GM21360 (cell line): ENCODE measurements around the gene GBX1.

Experiments used
- ATAC-seq: cut with Tn5 transposase; IDR thresholded peaks from one replicate; pipeline ENCODE4 v1.9.1; 2021; ENCODE audit warnings: mild to moderate bottlenecking, moderate library complexity; ENCODE audit not compliant: unreplicated experiment

GBX1 gene

DNA sequence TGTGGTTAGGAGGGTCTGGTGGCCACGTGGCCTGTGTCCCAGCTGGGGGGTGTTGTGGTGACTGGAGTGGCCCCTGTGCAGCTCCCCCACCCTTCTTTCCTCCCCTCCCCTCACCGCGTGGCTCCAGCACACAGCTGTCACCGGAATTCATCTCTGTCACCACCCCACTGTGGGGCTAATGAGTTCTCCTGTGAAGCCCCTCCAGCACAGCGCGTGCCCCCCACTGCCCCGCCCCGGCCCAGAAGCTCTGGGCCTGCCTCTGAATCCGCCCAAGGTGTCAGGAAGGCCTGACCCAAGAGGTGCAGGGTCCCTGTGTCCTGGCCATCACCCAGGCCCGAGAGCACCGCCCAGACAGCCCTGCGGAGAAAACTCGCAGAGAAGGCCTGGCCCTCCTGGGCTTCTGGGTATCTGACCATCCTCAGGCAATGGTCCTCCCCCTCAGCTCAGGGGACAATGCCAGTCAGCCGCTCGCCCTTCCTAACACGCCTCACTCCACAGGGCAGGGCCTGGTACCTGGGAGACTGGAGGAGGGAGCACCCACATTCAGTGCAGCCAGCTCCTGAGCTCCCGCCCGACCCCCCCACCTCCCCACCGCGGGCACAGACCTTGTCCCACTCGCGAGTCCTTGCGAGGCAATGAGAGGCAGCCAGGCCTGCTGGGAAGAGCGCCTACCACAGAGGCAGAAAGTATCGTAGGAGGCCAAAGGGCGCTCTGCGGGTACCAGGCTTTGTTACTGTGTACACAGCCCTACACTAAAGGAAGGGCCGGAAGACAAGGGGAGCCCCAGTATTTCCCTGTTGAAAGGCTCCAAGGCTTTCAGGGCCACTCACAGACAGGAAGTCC lies 38.2 kb downstream of the GBX1 start:
- ATAC-seq = no peak

DNA sequence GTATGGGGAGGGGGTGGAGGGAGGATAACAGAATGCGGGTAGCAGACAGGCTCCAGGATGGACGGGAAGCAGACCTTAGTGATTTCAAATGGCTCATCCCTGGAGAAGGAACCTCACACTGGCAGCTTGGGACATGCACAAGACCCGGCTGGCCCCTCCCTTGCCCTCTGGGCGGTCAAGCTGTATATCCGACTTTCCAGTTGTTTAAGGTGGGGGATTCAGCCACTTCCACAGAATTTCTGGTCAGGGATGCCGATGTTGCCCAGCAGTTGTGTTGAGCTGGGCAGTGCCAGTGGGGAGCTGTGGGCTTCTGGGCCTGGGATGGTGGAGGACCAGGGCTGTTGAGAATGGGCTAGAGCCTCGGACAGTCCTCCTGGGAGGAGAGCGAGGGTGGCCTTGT lies 38.8 kb downstream of the GBX1 start:
- no peak for ATAC-seq

DNA sequence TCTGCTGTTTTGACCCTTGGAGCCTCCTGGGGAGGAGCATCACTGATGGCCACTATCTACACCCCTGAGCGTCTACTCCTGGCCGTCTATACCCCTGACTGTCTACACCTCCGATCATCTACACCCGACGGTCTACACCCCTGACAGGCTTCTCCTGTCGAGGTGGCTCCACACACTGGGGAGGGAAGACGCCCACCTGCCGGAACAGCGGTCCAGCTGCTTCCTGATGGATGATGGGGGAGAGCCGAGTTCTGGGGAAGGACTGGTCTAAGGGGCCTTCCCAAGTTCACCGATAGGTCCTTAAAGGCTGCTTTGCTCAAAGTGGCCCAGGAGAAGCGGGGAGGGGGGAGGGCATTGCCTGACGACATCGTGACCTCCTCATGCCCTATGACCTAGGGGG lies 39.4 kb downstream of the GBX1 start:
- no peak for ATAC-seq

DNA sequence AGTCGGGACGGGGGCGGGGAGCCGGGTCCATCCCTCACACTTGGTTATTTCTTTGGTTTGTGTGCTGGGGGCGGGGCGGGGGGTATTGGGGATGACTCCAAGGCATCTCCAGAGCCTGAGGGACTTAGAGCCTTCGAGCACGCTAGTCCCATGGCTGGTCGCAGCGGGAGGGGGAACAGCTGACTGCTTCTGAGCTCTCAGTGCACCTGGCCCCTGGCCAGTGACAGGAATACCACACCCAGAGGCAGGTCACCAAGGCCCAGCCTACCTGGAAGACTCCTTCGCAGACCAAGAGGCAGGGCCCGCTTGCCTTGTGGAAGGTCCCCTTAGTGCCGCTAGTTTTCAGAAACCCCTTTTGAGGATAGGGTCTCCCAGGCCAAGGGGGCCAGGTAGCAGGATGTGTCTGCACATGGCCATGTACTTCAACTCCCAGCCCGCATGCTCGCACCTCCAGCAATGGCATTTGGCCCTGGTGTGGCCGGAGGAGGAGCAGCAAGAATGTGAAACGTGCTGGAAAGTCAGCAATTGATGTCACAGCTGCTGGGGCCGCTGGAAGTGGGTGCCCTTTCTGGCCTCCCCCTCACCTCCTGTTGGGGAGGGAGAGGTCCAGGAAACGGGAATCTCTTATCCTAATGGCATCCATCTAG lies 40.9 kb downstream of the GBX1 start:
- ATAC-seq = no peak

DNA sequence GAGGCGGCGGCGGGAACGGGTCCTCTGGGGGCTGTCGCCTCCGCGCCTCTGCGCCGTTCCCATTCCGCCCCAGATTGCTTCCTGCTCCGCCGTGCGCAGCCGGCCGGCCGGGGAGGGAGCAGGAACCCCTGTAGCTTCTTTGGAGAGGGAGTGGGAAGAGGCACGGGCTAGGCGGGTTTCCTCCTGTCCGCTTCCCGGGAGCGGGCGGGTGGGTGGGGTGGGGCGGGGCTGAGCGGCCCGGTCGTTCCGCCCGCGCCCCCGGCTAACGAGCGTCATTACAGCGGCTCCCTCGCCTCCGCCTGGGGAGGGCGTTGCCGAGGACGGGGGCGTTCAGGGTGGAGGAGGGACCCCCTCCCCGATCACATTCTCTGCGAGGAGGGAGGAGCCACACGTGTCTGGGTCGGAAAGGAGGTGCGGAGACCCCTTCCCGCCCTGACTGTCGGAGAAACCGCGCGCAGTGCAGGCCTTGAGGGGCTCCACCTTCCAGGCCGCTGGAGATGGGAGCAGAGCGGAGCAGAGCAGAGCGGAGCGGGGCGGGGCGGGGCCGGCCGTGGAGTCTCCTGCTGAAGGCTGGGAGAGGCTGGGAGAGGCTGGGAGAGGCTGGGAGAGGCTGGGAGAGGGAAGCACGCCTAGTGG lies 41.5 kb downstream of the GBX1 start:
- ATAC-seq = no peak

DNA sequence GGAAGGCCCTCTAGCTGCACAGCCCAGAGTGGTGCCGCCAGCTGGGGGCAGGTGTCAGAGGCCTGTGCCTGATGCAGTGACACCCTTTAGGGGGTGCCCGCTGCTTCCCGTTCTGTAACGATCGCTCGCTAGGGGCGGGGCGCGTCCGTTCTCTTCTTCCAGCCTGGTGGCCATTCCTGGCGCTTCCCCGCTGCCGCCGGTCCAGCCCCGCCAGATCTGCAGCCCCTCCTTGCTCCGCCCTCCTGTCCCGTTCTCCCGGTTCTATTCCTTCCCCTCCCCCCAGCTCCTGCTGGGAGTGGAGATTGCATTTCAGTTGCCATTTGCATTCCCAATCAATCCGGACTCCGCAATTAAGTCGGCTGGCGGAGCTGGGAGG lies 42.0 kb downstream of the GBX1 start:
- ATAC-seq = no peak

DNA sequence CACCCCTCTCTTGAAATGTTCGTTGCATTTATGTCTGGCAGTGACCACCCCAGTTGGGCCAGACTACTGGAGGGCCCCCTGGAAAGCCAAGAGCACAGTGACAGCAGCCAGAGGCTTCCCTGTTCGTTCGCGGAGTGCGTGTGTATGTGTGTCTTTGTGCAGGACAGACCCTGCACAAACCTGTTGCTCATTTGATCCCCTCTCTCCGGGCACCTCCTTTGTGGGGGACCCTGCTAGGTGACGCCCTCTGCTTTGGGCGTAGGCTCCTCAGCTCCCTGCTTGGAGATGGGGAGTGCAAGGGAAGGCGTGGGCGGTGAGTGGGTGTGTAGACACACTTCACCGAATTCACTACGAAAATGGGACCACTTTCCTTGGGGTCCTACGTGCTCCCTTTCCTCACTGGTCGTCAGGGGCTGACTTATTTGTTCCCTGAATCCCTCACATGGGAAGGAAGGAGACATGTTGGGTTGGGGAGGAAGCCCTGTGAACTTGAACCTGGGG lies 42.5 kb downstream of the GBX1 start:
- no peak for ATAC-seq

DNA sequence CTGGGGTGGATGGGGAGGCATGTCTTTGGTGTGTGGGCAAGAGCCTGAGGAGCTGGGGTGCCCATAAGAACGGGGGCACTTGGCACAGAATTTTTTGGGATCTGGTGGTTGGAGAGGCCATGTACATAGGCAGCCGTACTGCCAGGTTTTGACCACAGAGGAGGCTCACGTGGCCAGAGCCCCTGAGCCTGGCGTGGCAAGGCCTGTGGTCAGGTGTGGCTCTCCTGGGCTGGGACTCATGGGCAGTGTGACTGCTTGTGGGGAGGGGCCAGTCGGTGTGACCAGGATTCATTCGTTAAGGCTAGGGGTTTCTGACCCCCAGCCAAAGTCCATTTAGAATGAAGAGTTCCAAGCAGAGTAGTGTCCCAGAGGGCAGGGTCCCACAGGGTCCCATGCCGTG lies 43.0 kb downstream of the GBX1 start:
- no peak for ATAC-seq

DNA sequence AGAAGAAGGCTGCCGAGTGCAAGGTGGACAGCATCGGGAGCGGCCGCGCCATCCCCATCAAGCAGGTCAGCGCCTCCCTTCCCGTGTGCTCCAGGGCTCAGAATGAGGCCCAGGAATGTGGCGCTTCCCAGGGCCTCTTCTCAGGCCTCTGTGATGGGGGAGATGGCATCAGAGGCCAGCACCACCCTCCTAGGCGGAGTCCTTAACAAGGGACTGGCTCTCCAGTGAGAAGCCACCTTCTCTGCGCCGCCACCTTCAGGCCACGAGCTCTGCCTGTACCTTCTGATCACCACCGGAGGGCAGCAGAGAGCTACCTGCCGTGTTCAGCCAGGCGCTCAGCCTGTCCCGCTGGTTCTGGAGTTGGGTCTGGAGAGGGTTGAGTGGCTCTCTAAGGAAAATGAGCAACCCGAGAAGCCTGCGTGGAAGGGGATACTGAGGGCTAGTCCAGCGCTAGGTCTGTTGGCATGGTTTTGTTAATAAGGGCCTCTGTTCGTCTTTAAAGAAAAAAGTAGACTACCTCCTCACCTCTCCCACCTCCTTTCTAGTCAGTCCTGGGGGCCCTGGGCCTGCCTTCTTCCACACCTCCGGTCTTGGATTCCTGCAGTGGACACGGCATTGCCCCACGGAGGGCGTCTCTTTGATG lies 43.6 kb downstream of the GBX1 start:
- no peak for ATAC-seq

DNA sequence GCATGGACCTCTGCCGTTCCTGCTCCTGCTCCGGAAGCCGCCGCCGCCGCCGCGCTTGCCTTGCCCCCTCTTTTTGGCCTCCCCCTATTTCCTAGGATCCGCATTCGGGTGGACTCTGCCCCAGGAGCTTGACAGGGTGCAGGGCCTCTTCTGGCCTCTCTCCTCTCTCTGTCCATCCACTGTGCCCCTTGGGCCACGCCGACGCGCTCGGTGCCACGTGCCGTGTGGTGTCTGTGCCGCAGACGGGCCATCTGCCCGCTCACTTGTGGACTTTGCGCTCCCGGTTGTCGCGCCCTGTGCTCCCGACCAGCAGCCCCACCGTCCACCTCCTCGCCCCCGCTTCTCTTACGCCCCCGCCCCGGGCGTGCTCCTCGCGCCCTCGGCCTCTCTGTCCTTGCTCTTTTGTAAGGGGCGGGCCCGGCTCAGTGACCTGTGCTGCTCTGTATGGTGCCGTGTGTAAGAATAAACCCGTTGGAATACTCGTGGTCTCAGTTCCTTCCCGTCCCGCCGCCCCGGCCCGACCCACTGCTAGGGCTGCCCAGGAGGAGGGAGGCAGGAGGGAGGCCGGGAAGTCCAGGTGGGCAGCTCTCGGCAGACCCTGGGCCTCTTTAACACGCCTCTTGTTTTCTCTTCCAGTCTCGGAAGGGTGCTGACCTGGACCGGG lies 44.2 kb downstream of the GBX1 start:
- ATAC-seq = no peak

DNA sequence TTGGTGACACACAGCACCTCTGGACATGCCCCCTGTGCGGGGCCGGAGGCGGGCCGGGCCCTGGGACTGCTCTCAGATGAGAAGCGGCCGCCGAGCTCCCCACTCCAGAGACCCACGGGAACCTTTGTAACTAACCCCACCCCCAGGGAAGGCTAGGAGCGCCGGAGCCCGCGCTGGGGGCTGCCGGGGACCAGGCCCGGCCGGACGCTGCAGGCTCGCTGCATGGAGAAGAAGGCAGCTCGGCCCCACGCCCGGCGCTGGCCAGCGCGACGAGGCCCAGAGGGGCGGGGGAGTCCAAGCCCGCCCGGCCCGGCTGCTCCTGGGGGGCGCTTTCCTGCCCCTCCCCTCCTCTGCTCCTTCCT lies 44.7 kb downstream of the GBX1 start:
- ATAC-seq = no peak

DNA sequence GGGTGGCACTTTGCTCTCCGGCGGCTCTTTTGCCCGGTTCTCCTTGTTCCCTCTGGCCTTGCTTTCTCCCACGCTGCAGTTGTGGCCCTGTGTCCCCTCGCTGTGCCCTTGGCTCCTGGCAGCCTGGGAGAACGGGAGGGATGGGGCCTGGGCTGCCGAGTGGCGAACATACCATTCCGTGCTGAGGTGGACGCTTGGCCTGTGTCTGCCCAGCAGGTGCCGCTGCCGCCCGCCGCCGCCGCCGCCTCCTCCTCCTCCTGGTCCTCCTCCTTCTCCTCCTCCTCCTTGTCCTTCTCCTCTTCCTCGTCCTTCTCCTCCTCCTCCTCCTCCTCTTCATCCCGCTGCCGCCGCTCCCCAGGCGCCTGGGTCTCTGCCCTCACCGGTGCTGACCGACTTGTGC lies 45.2 kb downstream of the GBX1 start:
- ATAC-seq = no peak

DNA sequence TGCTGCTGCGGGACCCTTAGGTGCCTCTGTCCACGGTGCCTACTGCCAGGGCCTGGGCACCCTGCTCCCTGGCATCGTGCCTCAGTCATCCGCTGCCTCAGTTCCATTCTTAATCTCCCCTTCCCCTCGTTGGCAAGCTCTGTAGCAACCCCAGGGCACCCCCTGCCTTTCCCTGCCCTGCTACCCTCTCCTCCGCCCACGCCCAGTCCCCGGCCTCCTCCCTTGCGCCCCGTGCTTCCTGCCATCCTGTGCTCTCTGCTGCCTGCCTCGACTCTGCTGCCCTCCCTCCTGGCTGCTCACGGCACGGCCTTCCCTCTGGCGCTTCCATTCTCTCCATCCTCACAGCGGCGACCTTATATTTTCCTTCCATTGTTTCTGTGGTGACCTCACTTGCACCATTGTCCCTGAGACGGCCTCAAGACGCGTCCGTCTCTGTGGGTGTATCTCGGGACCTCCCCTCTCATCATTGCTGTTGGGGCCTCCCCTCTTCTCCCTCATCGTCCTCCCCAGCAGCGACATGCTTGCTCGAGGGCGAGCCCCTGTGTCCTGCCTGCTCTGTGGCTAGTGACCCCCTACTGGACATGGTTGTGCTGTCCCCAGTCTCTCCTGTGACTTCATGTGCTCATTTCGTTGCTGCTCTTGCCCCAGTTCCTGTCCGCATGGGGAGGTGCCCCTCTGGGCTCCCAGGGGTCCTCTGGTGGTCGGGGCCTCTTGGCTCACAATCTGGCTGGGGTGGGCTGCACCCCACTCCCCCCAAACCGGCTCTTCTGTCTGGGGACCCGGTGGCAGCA lies 45.9 kb downstream of the GBX1 start:
- ATAC-seq = no peak

DNA sequence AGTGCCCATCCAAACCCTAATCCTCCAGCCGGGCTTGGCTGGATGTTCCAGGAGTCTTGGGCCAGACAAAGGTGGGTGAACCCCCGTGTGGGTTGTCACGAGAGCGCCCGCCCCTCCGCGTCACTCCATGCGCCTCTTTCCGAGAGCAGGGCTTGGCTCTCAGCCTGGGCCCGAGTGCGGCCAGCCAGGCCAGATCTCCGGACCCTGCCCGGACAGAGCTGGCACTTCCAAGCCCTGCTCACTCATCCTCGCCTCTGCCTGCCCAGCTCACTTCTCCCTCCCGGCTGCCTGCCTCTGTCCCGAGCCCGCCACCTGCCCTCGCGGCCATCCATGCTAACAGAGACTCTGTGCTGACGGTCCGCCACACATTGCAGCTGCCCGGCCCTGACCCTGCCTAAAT lies 46.6 kb downstream of the GBX1 start:
- no peak for ATAC-seq

DNA sequence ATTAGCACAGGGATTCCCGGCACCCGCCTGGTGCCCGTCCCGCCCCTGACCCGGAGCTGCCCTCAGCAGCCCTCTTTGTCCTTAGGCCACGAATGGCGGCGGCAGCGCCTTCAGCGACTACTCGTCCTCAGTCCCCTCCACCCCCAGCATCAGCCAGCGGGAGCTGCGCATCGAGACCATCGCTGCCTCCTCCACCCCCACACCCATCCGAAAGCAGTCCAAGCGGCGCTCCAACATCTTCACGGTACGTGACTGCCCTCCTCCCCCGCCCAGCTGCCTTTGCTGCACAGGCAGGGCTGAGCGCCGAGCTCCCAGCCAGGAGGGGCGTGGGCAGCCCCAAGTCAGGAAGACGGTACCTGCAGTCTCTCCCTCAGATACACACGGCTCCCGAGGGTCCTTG lies 47.6 kb downstream of the GBX1 start:
- no peak for ATAC-seq

DNA sequence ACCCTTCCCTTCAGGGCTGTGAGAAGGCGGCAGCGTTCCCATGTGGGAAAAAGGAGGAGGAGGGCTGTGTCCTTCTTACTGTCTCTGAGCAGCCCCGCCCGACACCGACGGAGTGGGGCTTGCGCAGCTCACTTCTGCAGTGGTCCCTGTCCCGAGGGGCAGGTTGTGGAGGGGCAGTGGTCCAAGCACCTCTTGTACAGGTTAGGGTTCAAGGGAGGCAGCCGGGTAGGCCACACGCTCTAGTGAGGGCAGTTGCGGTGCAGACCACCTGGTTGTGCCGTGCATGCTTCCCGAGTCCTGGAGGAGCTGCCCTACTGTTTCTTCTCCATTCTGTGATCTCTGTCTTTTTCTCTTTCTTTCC lies 48.5 kb downstream of the GBX1 start:
- ATAC-seq = no peak

DNA sequence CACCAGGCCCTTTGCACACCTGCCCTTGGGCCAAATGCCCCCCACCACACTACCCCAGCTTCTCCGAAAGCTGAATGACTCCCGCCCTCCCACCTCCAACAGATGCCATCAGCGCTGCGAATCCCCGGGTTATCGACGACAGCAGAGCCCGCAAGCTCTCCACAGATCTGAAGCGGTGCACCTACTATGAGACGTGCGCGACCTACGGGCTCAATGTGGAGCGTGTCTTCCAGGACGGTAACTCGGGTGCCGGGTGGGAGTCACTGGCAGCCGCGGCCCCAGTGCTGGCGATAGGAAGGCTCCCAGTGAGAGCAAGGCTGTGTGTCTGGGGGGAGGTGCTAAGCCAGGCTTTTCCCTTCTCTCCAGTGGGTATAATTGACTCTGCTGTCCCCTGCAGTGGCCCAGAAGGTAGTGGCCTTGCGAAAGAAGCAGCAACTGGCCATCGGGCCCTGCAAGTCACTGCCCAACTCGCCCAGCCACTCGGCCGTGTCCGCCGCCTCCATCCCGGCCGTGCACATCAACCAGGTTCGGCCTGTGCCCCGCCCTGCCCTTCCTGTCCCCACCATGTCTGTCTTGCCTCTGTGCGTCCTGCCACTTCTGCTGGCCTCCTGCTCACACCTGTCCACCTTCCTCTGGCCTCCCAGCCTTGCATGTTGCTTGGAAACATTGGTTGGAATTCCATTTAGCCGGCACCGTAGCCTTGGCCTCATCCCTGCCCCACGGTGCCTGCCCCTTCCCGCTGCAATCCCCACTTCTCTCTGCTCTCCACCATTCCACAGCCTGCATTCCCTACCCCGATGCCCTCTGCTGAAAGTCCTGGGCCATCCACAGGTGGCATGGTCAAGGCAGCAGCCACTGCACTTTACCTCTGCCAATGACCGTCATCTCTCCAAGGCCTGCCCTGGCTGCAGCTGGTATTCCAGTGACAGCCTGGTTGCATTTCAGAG lies 49.1 kb downstream of the GBX1 start:
- no peak for ATAC-seq

DNA sequence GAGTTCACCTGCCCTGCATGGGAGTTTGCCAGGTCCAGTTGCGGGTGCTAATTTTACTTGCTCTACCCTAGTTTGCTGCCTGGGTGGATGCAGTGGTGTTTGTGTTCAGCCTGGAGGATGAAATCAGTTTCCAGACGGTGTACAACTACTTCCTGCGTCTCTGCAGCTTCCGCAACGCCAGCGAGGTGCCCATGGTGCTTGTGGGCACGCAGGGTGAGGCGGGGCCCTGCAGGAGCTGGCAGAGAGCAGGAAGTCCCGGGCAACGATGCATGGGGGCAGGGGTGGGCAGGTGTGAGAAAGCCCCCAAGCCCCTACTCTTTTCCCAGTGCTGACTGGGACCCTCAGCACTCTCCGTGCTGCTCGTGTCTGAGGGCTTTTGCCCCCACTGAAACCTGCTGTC lies 49.9 kb downstream of the GBX1 start:
- no peak for ATAC-seq
